D341Med (cell line): ENCODE results near the gene FFAR4.
"Not testable (repeated sequence)": the region's sequence is repeated elsewhere in the genome, so short reads cannot be mapped to it uniquely, and the experiment has no call there.

Experiments
- DNase-seq: peaks from one replicate; pipeline ENCODE4 v3.0.0; 2012; ENCODE audit warnings: low spot score

FFAR4 gene

DNA sequence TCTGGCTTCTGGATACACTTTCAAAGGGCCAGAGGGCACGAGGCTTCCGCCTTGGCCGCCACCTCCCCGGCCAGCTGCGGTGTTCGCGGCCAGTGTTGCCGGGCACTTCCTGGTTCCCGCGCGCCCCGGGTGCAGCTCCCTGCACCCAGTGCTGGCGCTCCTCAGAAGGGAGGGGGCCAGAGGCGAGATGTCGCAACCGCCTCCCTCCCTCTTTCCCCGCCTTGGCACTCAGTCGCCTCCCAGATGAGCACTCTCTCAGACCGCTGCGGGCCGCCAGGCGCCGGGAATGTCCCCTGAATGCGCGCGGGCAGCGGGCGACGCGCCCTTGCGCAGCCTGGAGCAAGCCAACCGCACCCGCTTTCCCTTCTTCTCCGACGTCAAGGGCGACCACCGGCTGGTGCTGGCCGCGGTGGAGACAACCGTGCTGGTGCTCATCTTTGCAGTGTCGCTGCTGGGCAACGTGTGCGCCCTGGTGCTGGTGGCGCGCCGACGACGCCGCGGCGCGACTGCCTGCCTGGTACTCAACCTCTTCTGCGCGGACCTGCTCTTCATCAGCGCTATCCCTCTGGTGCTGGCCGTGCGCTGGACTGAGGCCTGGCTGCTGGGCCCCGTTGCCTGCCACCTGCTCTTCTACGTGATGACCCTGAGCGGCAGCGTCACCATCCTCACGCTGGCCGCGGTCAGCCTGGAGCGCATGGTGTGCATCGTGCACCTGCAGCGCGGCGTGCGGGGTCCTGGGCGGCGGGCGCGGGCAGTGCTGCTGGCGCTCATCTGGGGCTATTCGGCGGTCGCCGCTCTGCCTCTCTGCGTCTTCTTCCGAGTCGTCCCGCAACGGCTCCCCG lies at the start of gene FFAR4:
Gene FFAR4 (plus strand): TSS at position 231 of the 842 bp plus-strand sequence. CDS start 56 bp downstream, at position 287.
- DNase-seq, result peak; percentile 43

DNA sequence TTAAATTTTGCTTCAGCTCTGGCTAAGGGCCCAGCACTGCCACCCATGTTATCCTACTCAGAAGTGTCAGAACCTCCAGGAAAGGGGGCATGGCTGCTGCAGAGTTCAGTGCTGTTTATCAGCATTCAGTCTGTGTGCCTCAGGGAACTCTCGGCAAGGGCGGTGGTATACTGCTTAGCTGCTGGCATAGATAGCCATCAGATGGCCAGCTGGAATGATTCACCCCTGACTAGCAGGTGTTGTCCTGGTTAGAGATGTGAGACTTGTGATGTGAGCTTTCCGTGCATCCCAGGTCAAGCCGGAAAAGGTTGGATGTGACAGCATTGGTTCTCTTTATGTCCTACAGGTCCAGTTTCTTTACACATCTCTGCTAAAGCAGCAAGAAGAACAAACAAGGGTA lies 47.9 kb upstream of the FFAR4 start:
- no peak for DNase-seq

DNA sequence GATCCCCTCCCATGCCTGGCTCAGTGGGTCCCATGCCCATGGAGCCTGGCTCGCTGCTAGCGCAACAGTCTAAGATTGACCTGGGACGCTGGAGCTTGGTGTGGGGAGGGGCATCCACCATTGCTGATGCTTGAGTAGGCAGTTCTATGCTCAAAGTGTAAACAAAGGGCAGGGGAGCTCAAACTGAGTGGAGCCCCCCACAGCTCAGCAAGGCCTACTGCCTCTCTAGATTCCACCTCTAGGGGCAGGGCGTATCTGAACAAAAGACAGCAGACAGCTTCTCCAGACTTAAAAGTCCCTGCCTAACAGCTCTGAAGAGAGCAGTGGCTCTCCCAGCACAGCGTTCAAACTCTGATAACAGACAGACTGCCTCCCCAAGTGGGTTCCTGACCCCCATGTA lies 31.2 kb upstream of the FFAR4 start:
- no peak for DNase-seq

DNA sequence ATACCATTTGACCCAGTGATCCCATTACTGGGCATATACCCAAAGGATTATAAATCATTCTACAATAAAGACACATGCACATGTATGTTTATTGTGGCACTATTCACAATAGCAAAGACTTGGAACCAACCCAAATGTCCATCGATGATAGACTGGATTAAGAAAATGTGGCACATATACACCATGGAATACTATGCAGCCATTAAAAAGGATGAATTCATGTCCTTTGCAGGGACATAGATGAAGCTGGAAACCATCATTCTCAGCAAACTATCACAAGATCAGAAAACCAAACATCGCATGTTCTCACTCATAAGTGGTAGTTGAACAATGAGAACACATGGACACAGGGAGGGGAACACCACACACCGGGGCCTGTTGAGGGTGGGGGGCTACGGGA lies 25.6 kb upstream of the FFAR4 start:
- not testable (repeated sequence) for DNase-seq

DNA sequence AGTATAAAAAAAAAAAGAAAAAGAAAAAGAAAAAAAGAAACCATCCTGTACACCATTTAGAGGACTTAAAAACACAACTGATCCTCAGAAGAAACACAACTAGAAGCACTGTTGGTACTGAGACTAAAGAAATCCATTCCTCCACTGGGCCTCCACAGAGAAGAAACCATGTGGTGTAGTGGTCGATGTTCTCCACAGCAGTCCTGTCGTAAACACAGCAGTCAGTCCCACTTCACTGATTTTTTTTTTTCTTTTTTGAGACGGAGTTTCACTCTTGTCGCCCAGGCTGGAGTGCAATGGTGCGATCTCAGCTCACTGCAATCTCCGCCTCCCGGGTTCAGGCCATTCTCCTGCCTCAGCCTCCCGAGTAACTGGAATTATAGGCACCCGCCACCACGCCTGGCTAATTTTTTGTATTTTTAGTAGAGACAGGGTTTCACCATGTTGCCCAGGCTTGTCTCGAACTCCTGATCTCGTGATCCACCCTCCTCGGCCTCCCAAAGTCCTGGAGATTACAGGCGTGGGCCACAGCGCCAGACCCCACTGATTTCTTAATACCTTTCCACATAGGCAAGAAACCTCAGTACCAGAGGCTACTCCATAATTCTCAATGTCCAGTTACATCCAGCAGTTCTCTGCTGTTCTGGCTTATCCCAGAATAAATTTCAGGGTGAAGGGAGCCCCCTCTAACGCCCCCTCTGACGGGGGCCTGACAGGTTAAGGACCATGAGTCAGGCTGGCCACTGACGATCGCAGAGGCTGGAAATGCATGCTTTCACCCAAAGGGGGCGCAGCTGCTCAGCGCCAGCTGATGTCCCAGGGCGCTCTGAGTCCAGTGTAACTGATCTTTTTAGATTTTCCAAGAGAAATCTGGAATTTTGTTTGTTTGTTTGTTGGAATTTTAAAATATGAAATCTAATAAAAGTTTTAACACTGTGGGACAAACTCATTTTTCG lies 24.8 kb upstream of the FFAR4 start:
- DNase-seq, result peak; percentile 67

DNA sequence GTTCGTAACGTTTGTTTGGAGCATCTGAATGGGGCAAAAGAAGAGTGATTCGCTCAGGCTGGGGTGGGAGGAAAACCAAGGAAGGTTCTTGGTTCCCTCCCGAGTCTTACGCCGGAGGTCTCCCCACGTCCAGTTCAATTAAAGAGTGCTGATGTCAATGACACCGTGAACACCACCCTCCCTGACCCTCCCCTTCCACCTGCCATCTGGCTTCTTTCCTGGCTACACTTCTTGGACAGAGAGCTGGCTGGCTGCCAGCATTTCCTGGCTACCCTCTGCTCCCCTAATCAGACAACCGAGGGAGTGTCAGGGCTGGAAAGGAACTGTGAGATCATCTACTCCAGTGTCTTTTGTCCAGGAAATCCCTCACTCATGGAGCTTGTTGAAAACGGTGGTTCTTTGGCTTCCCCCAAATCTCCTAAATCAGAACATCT lies 24.1 kb upstream of the FFAR4 start:
- peak; percentile 35 for DNase-seq

DNA sequence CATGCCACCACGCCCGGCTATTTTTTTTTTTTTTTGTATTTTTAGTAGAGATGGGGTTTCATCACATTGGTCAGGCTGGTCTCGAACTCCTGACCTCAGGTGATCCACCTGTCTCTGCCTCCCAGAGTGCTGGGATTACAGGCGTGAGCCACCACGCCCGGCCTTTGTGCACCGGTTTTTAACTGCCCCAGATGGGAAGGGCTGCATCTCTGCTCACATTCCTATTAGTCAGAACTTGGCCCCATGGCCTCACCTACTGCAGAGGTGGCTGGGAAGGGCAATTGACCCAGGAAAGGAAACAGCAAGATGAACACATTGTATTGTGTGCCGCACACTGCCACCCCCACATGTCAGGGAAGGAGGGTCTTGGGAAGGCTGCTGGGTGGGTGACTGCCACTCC lies 19.5 kb upstream of the FFAR4 start:
- not testable (repeated sequence) for DNase-seq

DNA sequence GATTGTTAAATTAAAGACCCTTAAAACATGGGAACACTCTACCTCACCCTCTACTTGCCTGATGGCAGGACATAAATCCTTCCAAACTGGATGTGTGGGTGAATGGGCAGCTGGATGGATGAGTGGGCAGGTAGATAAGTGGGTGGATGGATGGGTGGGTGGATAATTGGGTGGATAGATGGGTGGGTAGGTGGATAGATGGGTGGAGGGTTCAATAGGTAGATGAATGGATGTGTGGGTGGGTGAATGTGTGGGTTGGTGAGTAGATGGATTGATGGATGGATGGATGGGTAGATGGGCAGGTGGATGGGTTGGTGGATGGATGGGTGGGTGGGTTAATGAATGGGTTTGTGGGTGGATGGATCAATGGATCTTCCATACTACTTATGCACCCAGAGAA lies 18.9 kb upstream of the FFAR4 start:
- DNase-seq, result no peak

DNA sequence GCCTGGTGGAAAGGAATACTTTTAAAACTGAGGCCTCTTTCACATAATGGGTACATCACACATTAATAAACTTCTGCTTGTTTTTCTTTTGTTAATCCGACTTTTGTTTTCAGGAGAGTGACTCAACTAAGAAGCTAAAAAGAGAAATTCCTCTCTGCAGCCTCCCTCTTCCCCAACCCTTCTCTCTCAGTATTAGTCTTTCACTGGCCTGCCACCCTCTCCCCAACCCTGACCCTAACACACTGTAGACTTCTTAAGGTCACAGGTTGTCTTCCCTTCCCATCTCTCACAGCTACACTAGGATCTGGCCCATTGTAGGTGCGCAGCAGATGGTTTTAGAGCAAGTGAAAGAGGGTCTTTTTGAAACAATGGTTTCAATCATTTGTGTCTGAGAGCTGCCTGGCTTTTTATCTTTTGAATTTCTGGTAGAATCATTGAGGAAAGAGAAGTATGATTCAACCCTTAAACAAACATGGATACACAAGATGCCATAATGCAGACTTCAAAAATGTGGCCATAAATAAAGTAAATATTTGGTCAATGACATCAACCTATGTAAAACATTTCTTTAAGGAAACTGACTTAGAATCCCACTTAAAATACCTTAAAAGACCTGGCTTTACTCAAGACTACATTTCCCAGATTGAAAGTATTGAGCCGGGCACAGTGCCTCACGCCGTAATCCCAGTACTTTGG lies 17.9 kb upstream of the FFAR4 start:
- DNase-seq, result no peak

DNA sequence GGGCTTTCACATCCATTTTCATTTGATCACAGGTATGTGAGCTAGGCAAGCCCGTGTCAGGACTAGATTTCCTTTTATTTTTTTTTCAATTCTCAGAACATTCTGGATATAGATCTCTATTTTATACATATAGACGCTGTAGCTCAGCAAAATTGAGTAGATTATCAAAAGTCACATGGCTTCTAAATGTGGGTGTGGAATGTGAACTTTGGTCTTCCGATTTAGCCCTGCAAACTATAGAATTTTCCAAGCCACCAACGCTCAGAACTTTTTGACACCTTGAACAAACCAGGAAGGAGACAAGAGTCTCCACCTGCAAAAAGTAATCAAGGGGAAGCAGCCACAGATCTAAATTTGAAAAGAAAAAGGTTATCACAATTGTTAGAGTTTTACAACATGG lies 15.9 kb upstream of the FFAR4 start:
- no peak for DNase-seq

DNA sequence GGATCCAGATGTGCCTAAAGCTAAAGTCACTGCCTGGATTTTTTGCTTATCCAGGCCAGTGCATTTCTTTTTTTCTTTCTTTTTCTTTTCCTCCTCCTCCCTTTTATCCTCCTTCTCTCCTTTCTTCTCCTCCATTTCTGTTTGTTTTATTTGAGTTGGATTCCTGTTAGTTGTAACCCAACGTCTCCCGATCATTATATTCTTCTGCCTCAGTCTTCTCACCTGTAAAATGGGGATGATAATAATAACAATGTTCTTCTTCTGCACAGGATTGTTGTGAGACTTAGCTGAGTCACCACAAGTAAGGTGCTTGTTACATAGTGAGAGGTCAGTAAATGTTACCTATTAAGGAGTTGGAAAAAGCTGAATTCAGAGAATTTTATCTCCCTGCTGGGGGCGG lies 13.7 kb upstream of the FFAR4 start:
- DNase-seq, result no peak

DNA sequence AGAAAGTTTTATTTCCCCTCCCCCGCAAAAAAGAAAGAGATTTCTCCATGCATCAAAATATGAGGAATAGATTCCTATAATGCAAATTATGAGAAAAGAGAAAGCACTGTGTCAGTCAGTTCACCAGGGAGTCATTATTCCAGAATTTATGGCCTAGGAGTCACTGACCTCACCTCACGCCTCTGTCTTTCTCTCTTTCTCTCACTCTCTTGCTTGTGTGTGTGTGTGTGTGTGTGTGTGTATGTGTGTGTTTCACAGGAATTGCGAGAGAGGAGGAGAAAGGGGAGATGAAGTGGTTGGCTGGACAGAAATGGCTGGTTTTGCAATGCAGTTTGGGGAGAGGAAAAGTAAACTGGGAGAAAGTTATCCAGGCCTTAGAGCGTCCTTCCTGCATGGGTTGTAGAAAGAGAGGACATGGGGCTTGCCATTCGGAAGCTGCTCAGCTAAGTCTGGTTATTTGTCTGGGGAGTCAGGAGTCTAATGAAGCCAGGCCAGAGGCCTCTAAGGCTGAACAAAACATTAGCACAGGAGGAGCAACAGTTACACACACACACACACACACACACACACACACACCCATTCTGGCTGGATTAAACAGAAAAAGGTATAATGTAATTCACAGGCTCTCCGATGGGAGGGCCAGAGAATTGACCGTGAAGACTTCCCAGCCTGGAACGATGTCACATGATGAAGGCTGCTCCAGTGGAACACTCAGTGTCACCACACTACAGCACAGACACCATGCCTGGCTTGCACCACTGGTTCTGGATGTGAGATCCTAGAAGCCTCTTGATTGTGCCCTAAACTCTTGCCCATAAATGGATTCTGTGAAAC lies 12.8 kb upstream of the FFAR4 start:
- DNase-seq, result no peak

DNA sequence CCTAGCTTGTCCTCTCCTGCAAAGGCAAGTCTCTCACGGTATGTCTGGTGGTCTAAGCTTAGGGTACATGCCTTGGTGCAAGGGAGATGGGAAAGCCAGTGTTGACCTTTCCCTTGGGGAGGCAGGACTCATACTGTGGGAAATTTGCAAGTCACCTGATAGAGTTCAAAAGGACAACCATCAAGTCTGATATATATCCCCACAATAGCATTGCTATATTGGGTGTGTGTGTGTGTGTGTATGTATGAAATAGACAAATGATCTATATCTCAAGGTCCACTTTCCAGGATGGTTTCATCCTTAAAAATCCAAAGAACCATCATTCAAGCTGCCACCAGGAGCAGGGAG lies 12.2 kb upstream of the FFAR4 start:
- no peak for DNase-seq

DNA sequence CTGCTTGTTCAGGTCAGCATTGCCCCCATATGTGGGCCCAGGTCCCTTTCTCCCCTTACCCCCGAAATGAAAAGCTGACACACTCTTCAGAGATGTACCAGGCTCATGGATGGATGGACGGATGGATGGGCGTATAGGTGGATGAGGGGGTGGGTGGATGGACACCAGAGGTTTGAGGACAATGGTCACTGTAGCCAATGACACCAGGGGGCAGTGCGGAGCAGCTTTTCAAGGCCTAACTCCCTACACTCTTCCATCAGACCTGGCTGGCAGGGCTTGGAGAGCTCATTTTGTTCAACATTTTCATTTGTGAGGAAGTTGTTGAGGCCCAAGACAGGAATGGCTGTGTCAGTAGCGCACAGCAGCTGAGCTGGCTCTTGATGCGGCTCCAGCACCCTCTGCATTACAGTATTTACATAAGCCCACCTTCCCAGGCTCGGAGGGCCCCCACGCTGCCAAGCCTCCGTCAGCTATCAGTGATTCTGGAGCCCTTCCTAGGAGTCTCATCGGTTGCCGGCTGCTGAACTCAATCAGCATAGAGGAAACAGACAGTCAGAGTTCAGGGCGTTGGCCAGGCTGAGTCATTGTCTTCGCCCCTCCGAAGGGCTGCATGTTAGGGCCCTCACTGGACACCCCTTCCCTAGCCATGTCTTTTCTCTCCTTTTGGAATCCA lies 11.6 kb upstream of the FFAR4 start:
- peak; percentile 69 for DNase-seq

DNA sequence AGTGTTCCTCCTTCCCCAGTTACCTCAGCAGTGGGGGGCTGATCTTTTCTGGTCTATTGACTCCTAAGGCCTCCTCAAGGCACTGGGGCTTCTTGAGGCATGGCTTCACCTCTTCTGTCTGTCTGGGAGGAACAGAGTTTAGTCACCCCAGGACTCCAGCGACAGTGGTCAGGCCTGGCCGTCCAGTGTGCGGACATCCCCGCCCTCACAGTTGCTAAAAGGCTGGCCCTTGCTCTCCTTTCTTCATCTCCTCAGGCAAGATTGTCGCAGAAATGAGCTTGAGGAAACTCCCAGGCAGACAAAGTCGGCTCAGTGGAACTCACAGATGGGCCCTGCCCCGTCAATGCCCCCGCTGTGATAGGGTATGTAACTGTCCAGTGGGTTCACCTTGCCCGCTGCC lies 7.0 kb upstream of the FFAR4 start:
- DNase-seq, result no peak

DNA sequence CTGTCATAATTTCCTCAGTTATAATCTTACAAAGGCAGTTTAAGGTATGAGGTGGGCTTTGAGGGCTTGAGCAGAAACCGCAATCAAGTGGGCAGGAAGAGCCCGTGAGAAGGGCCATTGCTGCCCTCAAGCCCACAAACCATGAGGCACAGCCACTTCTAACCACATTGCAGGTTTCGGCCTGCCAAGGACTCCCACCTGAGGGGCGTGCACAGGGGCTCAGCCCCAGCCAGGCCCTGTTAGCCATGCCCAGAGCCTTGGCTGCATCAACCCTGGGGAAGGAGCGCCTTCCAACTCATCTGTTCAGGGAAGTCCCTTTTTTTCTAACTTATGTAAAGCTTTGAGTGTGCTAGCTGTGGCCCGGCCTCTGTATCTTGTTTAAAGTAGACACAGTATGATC lies 5.9 kb upstream of the FFAR4 start:
- DNase-seq, result no peak

DNA sequence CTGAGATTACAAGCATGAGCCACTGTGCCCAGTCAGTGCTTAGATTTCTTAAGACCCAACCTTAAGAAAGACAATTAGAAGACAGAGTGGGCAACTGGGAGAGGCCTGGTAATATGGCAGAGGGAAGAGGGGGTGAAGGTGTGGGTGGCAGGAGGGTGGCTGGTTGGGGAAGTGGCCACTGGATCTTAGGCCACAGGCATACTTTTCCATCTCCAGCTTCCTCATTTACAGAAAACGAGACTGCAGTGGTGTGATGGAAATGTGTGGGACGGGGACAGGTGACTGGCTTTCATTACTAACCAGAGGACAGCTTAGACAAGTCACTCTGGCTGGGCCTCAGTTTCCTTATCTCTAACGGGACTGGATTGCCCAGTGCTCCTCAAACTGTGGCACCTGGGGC lies 1.0 kb upstream of the FFAR4 start:
- DNase-seq, result no peak

DNA sequence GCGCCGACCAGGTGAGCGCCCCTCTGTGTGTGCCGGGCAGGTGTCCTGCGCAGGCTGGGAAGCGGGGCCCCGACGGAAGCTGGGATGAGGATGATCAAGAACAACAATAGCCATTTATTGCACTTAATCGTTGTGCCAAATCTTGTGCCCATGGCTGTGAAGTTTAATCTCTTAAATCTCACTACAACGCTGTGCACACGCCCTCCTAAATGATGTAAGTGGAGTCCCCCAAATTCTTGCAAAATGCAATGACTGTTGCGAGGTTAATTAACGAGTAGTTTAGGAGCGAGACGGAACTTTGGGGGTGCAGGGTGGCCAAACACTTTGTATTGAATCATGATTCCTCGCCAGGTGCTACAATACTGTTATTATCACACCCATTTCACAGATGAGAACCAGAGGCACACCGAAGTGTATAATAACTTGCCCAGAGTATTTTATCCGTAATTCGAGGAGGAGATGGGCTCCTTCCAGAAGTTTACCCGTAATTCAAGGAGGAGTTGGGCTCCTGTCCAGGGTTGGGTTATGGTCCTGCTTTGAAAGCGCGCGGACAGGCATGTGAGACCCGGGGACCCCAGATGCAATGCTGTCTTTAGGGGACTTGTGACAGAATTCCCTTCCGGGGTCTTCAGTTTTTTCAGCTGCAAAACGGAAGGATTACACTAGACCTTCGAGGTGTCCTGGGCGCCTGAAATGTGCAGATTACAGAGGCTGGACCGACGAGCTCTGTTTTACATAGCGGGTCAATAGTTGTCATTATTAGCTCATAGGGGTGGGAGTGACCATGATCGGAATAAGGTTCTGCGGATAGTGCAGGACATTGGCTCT lies 1.0 kb downstream of the FFAR4 start:
- no peak for DNase-seq

DNA sequence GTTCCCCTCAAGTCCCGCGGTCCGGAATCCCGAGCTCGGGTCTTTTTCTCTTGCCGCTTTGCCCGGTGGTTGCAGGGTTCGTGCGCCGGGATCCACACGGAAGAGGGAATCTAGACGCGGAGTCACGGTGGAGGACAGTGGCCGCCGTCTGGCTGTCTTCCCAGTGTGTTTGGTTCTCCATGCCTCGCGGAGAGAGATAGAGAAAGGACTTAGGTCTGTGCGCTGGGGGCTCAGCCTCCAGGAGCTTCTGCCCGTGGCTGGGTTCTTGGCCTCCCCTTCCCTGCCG lies 1.6 kb downstream of the FFAR4 start:
- no peak for DNase-seq

DNA sequence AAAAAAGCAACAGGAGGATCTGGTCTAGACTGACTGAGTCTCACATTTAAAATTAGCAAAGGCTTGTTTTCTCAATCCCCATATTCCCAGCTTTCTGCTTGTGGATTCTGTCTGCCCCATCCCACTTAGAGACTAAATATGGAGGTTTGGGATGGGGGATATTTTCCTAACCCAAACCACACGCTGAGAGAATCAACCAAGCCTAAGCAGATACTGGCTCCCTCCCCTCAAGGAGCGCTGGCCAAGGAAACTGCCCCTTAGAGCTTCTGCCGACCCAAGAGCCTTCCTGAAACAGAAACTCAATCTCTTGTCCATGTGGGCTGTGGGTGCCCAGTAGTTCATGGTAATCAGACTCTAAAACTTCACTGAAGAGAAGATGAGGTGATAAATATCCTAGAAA lies 3.9 kb downstream of the FFAR4 start:
- no peak for DNase-seq
